ENCODE results near the gene RAX2.
"Not testable (repeated sequence)": the region's sequence is repeated elsewhere in the genome, so short reads cannot be mapped to it uniquely, and the experiment has no call there.

The RAX2 gene

DNA sequence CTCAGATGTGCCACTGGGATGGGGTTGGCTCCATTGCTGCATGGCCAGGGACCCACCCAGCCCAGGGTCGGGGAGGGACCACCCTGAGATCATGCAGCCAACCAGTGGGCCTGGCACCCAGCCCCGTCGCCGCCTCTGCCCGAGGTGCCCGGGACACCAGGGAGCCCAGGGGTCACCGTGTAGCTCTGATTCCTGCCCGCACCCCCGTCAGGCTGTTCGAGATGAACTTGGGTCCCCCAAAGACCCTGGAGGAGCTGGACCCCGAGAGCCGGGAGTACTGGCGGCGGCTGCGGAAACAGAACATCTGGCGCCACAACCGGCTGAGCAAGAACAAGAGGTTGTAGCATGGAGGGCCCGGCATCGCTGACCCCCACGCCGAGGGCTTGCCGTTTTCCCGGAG is 5.0 kb downstream of the RAX2 start:
- H3K4me3 ChIP-seq (ENCODE audit: low read depth, low read length): no peak overlapping the region
- TF ChIP-seq, protein P1, sequence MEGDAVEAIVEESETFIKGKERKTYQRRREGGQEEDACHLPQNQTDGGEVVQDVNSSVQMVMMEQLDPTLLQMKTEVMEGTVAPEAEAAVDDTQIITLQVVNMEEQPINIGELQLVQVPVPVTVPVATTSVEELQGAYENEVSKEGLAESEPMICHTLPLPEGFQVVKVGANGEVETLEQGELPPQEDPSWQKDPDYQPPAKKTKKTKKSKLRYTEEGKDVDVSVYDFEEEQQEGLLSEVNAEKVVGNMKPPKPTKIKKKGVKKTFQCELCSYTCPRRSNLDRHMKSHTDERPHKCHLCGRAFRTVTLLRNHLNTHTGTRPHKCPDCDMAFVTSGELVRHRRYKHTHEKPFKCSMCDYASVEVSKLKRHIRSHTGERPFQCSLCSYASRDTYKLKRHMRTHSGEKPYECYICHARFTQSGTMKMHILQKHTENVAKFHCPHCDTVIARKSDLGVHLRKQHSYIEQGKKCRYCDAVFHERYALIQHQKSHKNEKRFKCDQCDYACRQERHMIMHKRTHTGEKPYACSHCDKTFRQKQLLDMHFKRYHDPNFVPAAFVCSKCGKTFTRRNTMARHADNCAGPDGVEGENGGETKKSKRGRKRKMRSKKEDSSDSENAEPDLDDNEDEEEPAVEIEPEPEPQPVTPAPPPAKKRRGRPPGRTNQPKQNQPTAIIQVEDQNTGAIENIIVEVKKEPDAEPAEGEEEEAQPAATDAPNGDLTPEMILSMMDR (IDR thresholded peaks at IDR 0.05; ENCODE audit: low read depth, low read length): no peak
- TF ChIP-seq POLR2A (IDR thresholded peaks at IDR 0.05; ENCODE audit: extremely low read depth, insufficient read length): no peak
- TF ChIP-seq MYC (IDR thresholded peaks at IDR 0.05; ENCODE audit: low read depth, low read length): no peak
- TF ChIP-seq, protein P2, sequence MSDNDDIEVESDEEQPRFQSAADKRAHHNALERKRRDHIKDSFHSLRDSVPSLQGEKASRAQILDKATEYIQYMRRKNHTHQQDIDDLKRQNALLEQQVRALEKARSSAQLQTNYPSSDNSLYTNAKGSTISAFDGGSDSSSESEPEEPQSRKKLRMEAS (IDR thresholded peaks at IDR 0.05; ENCODE audit: low read depth, low read length): no peak
- DNase-seq (ENCODE audit: low read depth): no peak

DNA sequence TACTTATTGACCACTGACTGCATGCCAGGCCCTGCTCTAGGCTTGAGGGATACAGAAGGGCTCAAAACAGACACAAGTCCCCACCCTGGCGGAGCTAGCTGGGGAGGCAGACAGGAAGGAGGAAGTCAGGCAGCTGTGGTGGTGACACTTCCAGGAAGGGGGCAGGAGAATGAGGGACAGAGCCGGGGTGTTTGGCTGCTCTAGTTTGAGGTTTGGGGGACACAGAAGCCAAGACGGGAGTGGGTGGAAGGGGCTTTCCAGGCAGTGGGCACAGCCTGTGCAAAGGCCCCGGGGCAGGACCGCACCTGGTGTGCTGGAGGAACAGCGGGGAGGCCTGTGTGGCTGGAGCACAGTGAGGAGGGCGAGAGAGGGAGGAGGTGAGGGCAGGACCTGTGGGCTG is 5.5 kb downstream of the RAX2 start:
- TF ChIP-seq, protein P2 (IDR thresholded peaks at IDR 0.05; ENCODE audit: low read depth, low read length): no peak
- TF ChIP-seq, protein P1 (IDR thresholded peaks at IDR 0.05; ENCODE audit: low read depth, low read length): no peak
- no peak for TF ChIP-seq POLR2A (IDR thresholded peaks at IDR 0.05; ENCODE audit: extremely low read depth, insufficient read length)
- no peak for TF ChIP-seq MYC (IDR thresholded peaks at IDR 0.05; ENCODE audit: low read depth, low read length)
- DNase-seq (ENCODE audit: low read depth): no peak
- H3K4me3 ChIP-seq (ENCODE audit: low read depth, low read length): no peak overlapping the region

GRCh38 chr19:3765757-3766156 is 6.3 kb downstream of the RAX2 start:
- H3K4me3 ChIP-seq (ENCODE audit: low read depth, low read length); DNase-seq (ENCODE audit: low read depth): not testable (repeated sequence)

DNA sequence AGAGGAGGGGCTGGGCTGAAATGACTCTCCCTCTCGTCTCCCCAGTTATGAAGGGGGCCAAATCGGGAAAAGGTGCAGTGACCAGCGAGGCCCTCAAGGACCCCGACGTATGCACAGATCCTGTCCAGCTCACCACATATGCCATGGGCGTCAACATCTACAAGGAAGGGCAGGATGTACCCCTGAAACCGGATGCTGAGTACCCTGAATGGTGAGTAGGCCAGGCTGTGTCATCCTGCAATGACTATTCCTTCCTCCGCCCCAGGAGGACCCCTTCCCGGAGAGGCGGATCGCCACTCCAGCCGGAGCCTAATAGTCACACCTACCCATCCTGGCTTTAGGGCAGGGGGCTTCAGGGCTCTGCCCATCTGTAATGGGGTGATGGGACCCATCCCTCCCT is 6.9 kb downstream of the RAX2 start:
- H3K4me3 ChIP-seq (ENCODE audit: low read depth, low read length): no peak overlapping the region
- TF ChIP-seq POLR2A (IDR thresholded peaks at IDR 0.05; ENCODE audit: extremely low read depth, insufficient read length) (no peak), MYC (IDR thresholded peaks at IDR 0.05; ENCODE audit: low read depth, low read length) (no peak)
- TF ChIP-seq, protein P2 (IDR thresholded peaks at IDR 0.05; ENCODE audit: low read depth, low read length): no peak
- TF ChIP-seq, protein P1 (IDR thresholded peaks at IDR 0.05; ENCODE audit: low read depth, low read length): no peak
- DNase-seq (ENCODE audit: low read depth): no peak

DNA sequence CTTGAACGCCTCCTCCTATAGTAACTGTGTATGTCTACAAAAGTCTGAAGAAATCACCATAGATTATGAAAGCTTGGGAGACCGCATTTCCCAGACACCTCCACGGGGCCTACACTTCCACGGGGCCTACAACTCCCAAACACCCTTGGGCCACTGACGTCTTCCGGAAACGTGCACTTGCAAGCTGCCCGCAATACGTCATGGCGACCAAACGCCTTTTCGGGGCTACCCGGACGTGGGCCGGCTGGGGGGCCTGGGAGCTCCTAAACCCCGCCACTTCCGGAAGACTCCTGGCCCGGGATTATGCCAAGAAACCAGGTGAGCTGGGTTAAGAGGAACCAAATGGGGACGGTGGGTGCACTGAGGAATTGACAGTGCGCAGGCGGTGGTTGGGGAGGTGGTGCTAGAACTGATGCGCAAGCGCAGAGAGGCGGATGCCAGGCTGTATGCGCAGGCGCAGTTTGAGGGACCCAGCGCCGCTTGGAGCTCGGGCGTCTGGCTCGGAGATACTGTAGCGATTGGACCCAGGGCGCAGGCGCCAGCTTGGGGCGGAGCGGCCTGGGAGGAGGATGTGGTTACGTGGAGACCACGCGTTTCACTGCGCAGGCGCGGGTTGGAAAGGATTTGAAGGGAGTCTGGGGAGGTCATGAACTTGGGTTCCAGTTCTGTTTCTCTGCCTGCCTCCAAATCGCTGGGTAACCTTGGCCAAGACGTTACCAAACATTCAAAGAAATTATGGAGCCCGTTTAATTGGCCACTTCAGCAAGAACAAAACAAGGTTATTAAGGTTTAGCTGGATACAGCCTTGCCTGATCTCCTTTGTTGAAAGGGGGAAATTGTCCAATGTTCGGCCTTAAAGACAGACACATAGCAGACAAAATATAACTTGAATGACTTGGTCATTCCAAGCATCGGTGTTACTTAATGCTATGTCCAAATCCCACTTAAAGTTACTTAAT is 9.2 kb downstream of the RAX2 start, which contains the start of gene MRPL54:
TSS of gene MRPL54 (plus strand) at position 182 of the 959 bp plus-strand sequence. CDS start at position 201, 19 bp downstream.
- H3K4me3 ChIP-seq (ENCODE audit: low read depth, low read length): peak within 1 kb of the TSS; percentile 86
- DNase-seq (ENCODE audit: low read depth): peak; percentile 97

DNA sequence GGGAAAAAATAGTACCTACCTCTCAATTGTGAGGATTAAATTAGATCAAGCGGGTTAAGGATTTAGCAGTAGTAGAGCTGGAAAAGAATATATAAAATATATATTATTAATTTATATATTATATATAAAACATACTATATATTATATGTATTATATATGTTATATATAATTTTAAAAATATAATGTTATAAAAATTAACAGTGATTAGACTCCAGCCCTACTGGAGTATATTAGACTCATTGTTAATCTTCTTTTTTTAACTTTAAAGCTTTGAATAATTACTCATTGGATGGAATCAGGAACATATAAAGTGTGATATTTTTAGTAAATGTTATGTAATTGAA is 9.9 kb downstream of the RAX2 start:
- H3K4me3 ChIP-seq (ENCODE audit: low read depth, low read length): peak overlapping the region; percentile 76
- DNase-seq (ENCODE audit: low read depth): no peak
- TF ChIP-seq MYC (IDR thresholded peaks at IDR 0.05; ENCODE audit: low read depth, low read length) (no peak), POLR2A (IDR thresholded peaks at IDR 0.05; ENCODE audit: extremely low read depth, insufficient read length) (no peak)
- TF ChIP-seq, protein P1 (IDR thresholded peaks at IDR 0.05; ENCODE audit: low read depth, low read length): no peak
- TF ChIP-seq, protein P2 (IDR thresholded peaks at IDR 0.05; ENCODE audit: low read depth, low read length): no peak

More for the DNA sequence above, 9.2 kb downstream of the RAX2 start, which contains the start of gene MRPL54:
- peak; percentile 85 for TF ChIP-seq POLR2A (IDR thresholded peaks at IDR 0.05; ENCODE audit: extremely low read depth, insufficient read length)
- TF ChIP-seq, protein P1 (IDR thresholded peaks at IDR 0.05; ENCODE audit: low read depth, low read length): no peak
- TF ChIP-seq MYC (IDR thresholded peaks at IDR 0.05; ENCODE audit: low read depth, low read length): peak; percentile 61; the same call in 1 of the 2 replicates
- TF ChIP-seq, protein P2 (IDR thresholded peaks at IDR 0.05; ENCODE audit: low read depth, low read length): peak; percentile 31

All from NB4 (cell line).